Measurements from ENCODE around the gene TMSB10. TPM values are rescaled to one million over a fixed set of nuclear protein-coding genes. Genes with fewer than 3 reads are reported as not detected.

Gene TMSB10
- total RNA-seq, 1 experiment from 2014 or later = 2,488 TPM

DNA sequence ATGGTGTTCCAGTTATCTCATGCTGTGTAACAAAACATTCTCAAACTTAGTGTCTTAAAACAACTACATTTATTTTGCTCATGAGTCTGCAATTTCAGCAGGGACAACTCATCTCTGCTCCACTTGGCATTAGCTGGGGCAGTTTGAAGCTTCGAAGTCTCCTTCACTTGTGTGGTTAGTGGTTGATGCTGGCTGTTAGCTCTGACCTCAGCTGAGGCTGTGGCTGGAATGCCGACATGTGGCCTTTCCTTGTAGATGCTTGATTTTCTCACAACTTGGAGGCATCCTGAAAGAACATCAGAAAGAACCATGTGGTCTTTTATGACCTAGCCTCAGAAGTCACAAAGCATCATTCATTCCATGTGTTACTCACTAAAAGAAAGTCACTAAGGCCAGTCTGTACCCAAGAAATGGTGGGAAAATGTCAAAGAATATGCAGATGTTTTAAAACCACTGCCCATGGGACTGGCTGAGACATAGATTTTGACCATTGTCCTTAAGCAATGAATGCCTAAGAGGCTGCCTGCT lies 3.8 kb upstream of the TMSB10 start:
- peaks cover 5% of the 10 kb centered on the region for H3K36me3 ChIP-seq (ENCODE audit: insufficient read depth, low read length, poor library complexity, severe bottlenecking)
- POLR2A ChIA-PET (ENCODE audit: low non-redundant PET) = no interaction called here
- no peak overlapping the region for H3K4me3 ChIP-seq (ENCODE audit: low read depth, low read length, poor library complexity, severe bottlenecking)
- H3K27me3 ChIP-seq (replicated peaks; ENCODE audit: insufficient read depth, low read depth, low read length, poor library complexity) = no peaks in the 10 kb centered on the region
- no peak for TF ChIP-seq EZH2 (IDR thresholded peaks at IDR 0.05; ENCODE audit: borderline replicate concordance, low read depth, low read length, poor library complexity, severe bottlenecking)
- TF ChIP-seq, protein P1, sequence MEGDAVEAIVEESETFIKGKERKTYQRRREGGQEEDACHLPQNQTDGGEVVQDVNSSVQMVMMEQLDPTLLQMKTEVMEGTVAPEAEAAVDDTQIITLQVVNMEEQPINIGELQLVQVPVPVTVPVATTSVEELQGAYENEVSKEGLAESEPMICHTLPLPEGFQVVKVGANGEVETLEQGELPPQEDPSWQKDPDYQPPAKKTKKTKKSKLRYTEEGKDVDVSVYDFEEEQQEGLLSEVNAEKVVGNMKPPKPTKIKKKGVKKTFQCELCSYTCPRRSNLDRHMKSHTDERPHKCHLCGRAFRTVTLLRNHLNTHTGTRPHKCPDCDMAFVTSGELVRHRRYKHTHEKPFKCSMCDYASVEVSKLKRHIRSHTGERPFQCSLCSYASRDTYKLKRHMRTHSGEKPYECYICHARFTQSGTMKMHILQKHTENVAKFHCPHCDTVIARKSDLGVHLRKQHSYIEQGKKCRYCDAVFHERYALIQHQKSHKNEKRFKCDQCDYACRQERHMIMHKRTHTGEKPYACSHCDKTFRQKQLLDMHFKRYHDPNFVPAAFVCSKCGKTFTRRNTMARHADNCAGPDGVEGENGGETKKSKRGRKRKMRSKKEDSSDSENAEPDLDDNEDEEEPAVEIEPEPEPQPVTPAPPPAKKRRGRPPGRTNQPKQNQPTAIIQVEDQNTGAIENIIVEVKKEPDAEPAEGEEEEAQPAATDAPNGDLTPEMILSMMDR (conservative IDR thresholded peaks at IDR 0.05; ENCODE audit: low read depth, low read length) = no peak
- intact Hi-C loops (cut with micrococcal nuclease; ENCODE audit: unreplicated experiment) = no loop called here
- CTCF ChIA-PET = no interaction called here
- H3K4me1 ChIP-seq (ENCODE audit: insufficient read depth, low read length, poor library complexity, severe bottlenecking) = peaks cover 20% of the 10 kb centered on the region
- H3K27ac ChIP-seq (ENCODE audit: low read depth, low read length, poor library complexity, severe bottlenecking) = no peak overlapping the region
- no TSS peak for BruUV-seq (replicated peaks)
- no peak for DNase-seq (ENCODE audit: low spot score)
- H3K9me3 ChIP-seq (ENCODE audit: low read depth, low read length, poor library complexity, severe bottlenecking) = no peaks in the 10 kb centered on the region

DNA sequence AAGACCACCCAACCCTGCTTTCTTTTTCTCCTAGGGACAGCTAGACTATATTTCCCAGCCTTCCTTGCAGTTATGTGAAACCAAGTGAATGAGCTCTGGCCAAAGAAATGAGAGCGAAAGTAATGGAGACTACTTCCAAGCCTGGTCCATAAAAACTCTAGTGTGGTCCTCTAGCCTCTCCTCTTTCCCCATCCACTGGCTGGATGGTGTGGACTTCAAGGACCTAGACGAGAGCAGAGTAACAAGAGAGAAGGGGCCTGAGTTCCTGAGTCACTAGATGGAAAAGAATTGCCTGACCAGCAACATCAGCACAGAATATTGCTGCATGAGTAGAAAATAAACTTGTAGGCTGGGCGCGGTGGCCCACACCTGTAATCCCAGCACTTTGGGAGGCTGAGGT lies 2.9 kb upstream of the TMSB10 start:
- intact Hi-C loops (cut with micrococcal nuclease; ENCODE audit: unreplicated experiment) = no loop called here
- H3K27me3 ChIP-seq (replicated peaks; ENCODE audit: insufficient read depth, low read depth, low read length, poor library complexity) = no peaks in the 10 kb centered on the region
- CTCF ChIA-PET = no interaction called here
- no peak for DNase-seq (ENCODE audit: low spot score)
- H3K4me1 ChIP-seq (ENCODE audit: insufficient read depth, low read length, poor library complexity, severe bottlenecking) = peaks cover 26% of the 10 kb centered on the region
- peaks cover 9% of the 10 kb centered on the region for H3K36me3 ChIP-seq (ENCODE audit: insufficient read depth, low read length, poor library complexity, severe bottlenecking)
- no peaks in the 10 kb centered on the region for H3K9me3 ChIP-seq (ENCODE audit: low read depth, low read length, poor library complexity, severe bottlenecking)
- TF ChIP-seq, protein P1 (conservative IDR thresholded peaks at IDR 0.05; ENCODE audit: low read depth, low read length) = no peak
- no peak for TF ChIP-seq EZH2 (IDR thresholded peaks at IDR 0.05; ENCODE audit: borderline replicate concordance, low read depth, low read length, poor library complexity, severe bottlenecking)
- no peak overlapping the region for H3K27ac ChIP-seq (ENCODE audit: low read depth, low read length, poor library complexity, severe bottlenecking)
- POLR2A ChIA-PET (ENCODE audit: low non-redundant PET) = no interaction called here
- no TSS peak for BruUV-seq (replicated peaks)
- no peak overlapping the region for H3K4me3 ChIP-seq (ENCODE audit: low read depth, low read length, poor library complexity, severe bottlenecking)

DNA sequence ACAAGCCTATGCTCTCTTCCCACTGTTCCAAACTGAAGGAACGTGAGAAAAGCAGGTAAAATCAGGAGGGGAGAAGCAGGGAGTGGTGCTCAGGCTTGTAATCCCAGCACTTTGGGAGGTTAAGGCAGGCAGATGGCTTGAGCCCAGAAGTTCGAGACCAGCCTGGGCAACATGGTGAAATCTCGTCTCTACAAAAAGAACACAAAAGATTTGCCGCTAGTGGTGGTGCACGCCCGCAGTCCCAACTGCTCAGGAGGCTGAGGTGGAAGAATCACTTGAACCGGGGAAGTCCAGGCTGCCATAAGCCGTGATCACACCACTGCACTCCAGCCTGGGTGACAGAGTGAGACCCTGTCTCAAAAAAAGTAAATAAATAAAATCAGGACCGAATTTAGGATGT lies 1.3 kb upstream of the TMSB10 start:
- no peaks in the 10 kb centered on the region for H3K9me3 ChIP-seq (ENCODE audit: low read depth, low read length, poor library complexity, severe bottlenecking)
- peaks cover 13% of the 10 kb centered on the region for H3K4me1 ChIP-seq (ENCODE audit: insufficient read depth, low read length, poor library complexity, severe bottlenecking)
- CTCF ChIA-PET = no interaction called here
- TF ChIP-seq, protein P1 (conservative IDR thresholded peaks at IDR 0.05; ENCODE audit: low read depth, low read length) = no peak
- no peak for TF ChIP-seq EZH2 (IDR thresholded peaks at IDR 0.05; ENCODE audit: borderline replicate concordance, low read depth, low read length, poor library complexity, severe bottlenecking)
- intact Hi-C loops (cut with micrococcal nuclease; ENCODE audit: unreplicated experiment) = loop anchor here (2.0 kb wide), 1 partner anchor 21 kb away; no protein-coding TSS in a partner anchor
- H3K4me3 ChIP-seq (ENCODE audit: low read depth, low read length, poor library complexity, severe bottlenecking) = no peak overlapping the region
- no peak for DNase-seq (ENCODE audit: low spot score)
- POLR2A ChIA-PET (ENCODE audit: low non-redundant PET) = interaction anchor here (0.6 kb wide), 2 partner anchors 25 to 33 kb away, joined by 5 to 6 read pairs; no protein-coding TSS in a partner anchor
- H3K27me3 ChIP-seq (replicated peaks; ENCODE audit: insufficient read depth, low read depth, low read length, poor library complexity) = no peaks in the 10 kb centered on the region
- no peak overlapping the region for H3K27ac ChIP-seq (ENCODE audit: low read depth, low read length, poor library complexity, severe bottlenecking)
- BruUV-seq (replicated peaks) = no TSS peak
- H3K36me3 ChIP-seq (ENCODE audit: insufficient read depth, low read length, poor library complexity, severe bottlenecking) = peaks cover 9% of the 10 kb centered on the region

Measured in A673 (cell line).